ENCODE results near the gene C1D.
"Not testable (repeated sequence)": the region's sequence is repeated elsewhere in the genome, so short reads cannot be mapped to it uniquely, and the experiment has no call there.

The C1D gene, protein sequence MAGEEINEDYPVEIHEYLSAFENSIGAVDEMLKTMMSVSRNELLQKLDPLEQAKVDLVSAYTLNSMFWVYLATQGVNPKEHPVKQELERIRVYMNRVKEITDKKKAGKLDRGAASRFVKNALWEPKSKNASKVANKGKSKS

GRCh38 chr2:68062680-68063387 is at the start of gene C1D:
Gene C1D (minus strand): TSS chr2:68063004. CDS start chr2:68047310, 15,694 bp downstream.
- peak; percentile 93 for DNase-seq (ENCODE audit: low read depth)

DNA sequence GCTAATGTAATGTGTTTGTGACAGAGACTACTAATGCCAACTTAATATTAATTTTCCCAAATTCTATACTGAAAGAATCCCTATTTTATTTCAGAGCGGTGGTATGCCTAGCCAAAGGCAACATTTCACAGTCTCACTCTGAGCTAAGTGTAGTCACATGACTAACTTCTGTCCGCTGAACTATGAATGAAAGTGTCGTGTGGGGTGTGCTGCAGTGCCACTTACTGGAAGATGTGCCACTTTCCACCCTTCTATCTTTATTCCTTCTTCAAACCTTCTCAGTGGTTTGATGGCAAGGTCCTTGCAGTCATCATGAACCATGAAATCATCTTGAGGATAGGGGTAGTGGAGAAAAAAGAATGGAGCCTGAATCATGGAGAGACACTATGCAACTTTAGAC is 47.3 kb upstream of the C1D start:
- DNase-seq (ENCODE audit: low read depth): no peak

- DNase-seq (ENCODE audit: low read depth): no peak
Measured at GRCh38 chr2:68108120-68108519, 45.3 kb upstream of the C1D start.

DNA sequence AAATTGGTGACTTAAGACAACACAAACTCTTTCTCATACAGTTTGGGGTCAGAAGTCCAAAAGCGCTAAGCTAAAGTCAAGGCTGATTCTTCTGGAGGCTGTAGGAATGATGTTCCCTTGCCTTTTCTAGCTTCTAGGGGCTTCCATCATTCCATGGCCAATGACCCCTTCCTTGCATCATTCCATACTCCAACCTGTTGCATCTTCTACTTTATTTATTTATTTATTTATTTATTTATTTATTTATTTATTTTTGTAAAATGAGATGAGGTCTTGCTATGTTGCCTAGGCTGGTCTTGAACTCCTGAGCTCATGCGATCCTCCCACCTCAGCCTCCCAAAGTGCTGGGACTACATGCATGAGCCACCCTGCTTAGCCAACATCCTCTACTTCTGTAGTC is 44.7 kb upstream of the C1D start:
- DNase-seq (ENCODE audit: low read depth): no peak

- DNase-seq (ENCODE audit: low read depth): no peak
Measured at GRCh38 chr2:68104111-68104835, 41.5 kb upstream of the C1D start.

DNA sequence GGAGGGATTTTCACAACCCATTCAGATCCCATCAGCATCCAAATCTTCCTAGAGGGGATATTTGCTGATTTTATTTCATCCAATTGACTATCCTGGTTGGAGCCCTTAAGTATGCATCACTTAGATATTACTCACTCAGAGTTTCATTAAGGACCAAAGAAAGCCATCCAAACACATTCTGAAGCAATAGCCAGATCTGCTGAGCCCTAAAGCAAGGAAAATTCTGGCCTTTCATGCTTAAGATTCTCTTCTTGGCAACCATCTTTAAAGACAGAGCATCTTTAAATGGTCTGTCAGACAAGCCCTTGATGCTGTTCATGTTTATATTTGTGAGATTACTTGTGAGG is 40.9 kb upstream of the C1D start:
- DNase-seq (ENCODE audit: low read depth): peak; percentile 7

DNA sequence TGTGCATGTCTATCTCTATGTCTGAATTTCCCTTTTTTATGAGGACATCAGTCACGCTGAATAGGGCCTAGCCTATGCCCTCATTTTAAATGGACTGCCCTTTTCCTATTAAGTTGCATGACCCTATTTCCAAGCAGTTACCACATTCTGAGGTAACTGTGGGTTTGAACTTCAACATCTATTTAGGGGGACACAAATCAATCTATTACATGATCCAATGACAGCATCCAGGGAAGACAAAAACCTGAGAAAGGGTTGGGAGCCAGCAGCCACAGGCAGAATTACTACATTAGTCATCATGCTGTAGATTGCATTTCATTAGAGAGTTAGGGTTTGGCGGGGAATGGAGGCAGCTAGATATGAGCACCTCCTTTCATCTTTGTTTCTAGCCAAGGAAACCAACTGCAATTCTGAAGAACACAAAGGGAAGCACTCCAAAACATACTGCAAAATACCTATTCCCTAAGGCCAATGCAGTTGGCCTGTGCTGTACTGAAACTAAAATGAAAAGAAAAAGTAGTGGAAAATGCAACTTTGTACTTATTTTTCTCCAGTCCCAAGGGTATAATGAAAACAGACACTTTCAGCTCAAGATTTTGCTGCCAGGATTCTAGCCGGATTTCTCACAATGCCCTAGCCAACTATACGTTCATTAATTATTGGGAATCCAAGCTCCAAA is 40.4 kb upstream of the C1D start:
- peak; percentile 12 for DNase-seq (ENCODE audit: low read depth)

DNA sequence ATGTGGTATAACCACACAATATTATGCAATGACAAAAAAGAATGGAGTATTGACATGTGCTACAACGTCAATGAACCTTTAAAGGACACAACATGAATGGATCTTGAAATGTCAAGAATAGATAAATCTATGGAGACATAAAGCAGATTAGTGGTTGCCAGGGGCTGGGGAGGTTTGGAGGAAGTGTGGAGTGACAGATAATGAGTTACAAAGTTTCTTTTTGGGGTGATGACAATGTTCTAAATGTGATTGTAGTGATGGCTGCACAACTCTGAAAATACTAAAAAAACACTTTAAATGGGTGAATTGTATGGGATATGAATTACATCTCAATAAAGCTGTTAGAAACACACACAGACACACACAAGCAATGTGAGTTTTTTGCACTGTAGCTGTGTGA is 37.4 kb upstream of the C1D start:
- DNase-seq (ENCODE audit: low read depth): no peak

GRCh38 chr2:68099260-68099659 is 36.5 kb upstream of the C1D start:
- no peak for DNase-seq (ENCODE audit: low read depth)

DNA sequence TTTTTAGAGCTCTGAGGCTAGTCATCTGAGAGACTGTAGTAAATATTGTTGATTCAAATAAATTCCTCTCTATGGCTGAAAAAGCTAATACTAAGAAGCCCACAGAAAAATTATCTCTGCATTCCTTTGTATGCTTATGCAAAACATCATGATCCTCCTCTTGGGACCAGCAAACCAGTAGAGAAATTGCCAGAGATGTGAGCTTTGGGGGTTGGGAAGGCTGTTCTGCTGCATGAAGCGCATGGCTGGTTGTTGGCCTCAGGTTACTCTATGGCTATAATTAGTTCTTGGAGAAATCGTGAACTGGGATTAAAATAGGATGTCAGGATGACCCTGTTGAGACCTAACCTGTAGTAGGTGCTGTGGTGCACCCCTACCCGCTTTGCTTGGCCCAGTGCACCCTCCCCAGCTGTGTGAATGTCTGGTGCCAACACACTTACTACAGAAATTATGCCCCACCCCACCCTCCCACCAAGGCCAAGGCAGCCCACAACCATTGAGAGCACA is 35.5 kb upstream of the C1D start:
- DNase-seq (ENCODE audit: low read depth): no peak

DNA sequence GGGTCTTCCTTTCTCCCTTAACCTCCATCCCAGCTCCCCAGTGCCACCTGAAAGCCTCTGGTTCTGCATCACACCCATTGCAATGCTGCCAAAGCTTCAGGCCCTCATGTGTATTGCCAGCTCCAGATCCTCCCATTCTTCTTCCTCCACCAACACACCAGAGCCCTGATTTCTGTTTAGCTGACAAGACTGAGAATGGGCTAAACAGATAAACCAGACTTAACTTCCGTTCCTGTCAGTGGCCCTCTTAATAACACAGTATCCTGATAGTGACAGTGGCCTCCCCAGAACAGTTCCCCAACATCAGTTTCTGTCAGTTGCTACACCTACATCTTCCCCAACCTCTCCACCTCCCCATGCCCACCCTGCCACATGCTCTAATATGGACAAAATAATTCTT is 31.3 kb upstream of the C1D start:
- no peak for DNase-seq (ENCODE audit: low read depth)

- DNase-seq (ENCODE audit: low read depth): no peak
Measured at GRCh38 chr2:68093634-68094033, 30.8 kb upstream of the C1D start.

- no peak for DNase-seq (ENCODE audit: low read depth)
Measured at GRCh38 chr2:68091439-68092034, 28.7 kb upstream of the C1D start.

DNA sequence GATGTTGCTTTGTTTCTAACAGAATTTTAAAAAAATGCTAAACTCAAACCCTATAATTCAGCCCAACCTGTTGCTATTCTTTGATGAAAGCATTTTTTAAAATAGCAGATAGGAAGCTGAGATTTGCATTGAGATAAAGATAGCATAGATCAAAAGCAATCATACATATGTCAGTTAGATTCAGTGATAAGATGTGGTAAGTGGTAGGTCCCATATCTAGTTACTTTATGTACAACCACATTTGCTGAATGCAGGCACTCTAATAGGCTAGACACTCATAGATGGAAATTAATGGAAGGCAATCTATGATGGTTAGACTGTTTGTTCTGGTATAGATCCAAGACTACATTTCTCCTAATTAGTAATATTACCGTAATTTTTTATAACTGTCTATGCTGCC is 27.2 kb upstream of the C1D start:
- DNase-seq (ENCODE audit: low read depth): no peak

GRCh38 chr2:68088940-68089339 is 26.1 kb upstream of the C1D start:
- DNase-seq (ENCODE audit: low read depth): peak; percentile 36

- no peak for DNase-seq (ENCODE audit: low read depth)
Measured at GRCh38 chr2:68086166-68086565, 23.4 kb upstream of the C1D start.

GRCh38 chr2:68083346-68083745 is 20.5 kb upstream of the C1D start:
- no peak for DNase-seq (ENCODE audit: low read depth)

GRCh38 chr2:68074050-68074449 is 11.2 kb upstream of the C1D start:
- DNase-seq (ENCODE audit: low read depth): no peak

- DNase-seq (ENCODE audit: low read depth): not testable (repeated sequence)
Measured at GRCh38 chr2:68063797-68064646, 1.2 kb upstream of the C1D start.

DNA sequence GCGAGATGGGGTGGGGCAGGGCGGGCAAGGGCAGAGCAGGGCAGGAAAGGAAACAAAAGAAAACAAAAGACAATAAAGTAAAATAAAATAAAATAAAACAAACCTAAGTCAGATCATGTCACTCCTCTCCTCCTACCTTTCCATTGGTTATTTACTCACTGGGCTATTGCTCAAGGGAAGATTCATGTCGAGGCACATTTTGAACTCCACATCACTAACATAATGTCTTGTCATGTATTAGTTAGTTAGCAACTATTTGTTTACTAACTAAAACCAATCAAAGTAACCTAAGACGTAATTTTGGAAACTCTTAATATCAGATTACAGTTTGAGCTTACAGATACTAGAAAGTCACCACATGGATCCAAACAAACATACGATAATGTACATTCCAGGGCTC is 2.2 kb downstream of the C1D start:
- no peak for DNase-seq (ENCODE audit: low read depth)

DNA sequence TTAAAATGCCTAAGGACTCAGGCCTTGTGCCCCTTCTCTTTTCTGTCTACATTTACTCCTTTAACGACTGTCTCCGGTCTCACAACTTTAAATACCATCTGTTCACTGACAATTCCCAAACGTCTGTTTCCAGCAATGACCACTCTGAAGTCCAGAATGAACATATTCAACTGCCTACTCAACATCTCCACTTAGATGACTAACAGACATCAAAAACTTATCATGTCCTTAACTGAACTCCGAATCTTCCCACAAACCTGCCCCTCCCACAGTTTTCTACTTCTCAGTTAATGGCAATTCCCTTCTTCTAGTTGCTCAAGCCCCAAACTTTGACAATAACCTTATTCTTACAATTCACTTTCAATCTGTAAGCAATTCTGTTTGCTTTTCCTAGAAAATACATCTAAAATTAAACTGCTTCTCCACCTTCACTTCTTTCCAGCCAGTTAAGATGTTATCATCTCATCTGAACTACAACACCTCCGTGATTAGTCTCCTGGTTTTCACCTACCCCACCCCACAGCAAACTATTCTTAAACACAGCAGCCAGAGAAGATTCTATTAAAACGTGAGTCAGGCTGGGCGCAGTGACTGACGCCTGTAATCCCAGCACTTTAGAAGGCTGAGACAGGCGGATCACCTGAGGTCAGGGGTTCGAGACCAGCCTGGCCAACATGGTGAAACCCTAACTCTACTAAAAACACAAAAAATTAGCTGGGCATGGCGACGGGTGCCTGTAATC is 2.8 kb downstream of the C1D start:
- peak; percentile 54 for DNase-seq (ENCODE audit: low read depth)
